ENCODE results near the gene HOXC12.

The HOXC12 gene

GRCh38 chr12:53963434-53964314 lies 9.0 kb downstream of the HOXC12 start (continued):
- TF ChIP-seq MZF1 (tag by site-specific recombination; IDR thresholded peaks at IDR 0.05; ENCODE audit: borderline replicate concordance) (no peak), ZBTB49 (tag by site-specific recombination; IDR thresholded peaks at IDR 0.05; ENCODE audit: low read depth) (no peak), ZFHX2 (tag by site-specific recombination; conservative IDR thresholded peaks at IDR 0.05) (0 out of 2 replicates have a peak, but pooled peaks have one; percentile 10), ZNF777 (tag by site-specific recombination; IDR thresholded peaks at IDR 0.05; ENCODE audit: borderline replicate concordance) (no peak), ZNF214 (tag by site-specific recombination; IDR thresholded peaks at IDR 0.05; ENCODE audit: borderline replicate concordance) (no peak), ZNF169 (tag by site-specific recombination; IDR thresholded peaks at IDR 0.05) (no peak), ZNF394 (tag by site-specific recombination; IDR thresholded peaks at IDR 0.05; ENCODE audit: borderline replicate concordance) (peak; percentile 17; the same call in 1 of the 2 replicates), EGR2 (tag by site-specific recombination; IDR thresholded peaks at IDR 0.05; ENCODE audit: low read depth) (no peak), GLIS1 (tag by site-specific recombination; IDR thresholded peaks at IDR 0.05) (peak; percentile 62), SP3 (tag by site-specific recombination; IDR thresholded peaks at IDR 0.05) (peak; percentile 51), PATZ1 (tag by site-specific recombination; IDR thresholded peaks at IDR 0.05) (peak; percentile 59; the same call in 1 of the 2 replicates), ZNF132 (tag by site-specific recombination; IDR thresholded peaks at IDR 0.05; ENCODE audit: borderline replicate concordance) (no peak), ZNF549 (tag by site-specific recombination; IDR thresholded peaks at IDR 0.05) (no peak), ZBTB44 (tag by site-specific recombination; IDR thresholded peaks at IDR 0.05) (no peak), ZNF138 (tag by site-specific recombination; IDR thresholded peaks at IDR 0.05; ENCODE audit: borderline replicate concordance) (no peak), ZNF558 (tag by site-specific recombination; IDR thresholded peaks at IDR 0.05) (no peak), PRDM10 (tag by site-specific recombination; IDR thresholded peaks at IDR 0.05) (no peak), ZBTB1 (tag by site-specific recombination; IDR thresholded peaks at IDR 0.05) (no peak), ZNF335 (tag by site-specific recombination; conservative IDR thresholded peaks at IDR 0.05) (peak; percentile 94), ZNF843 (tag by site-specific recombination; IDR thresholded peaks at IDR 0.05) (peak; percentile 88), KLF7 (tag by site-specific recombination; IDR thresholded peaks at IDR 0.05; ENCODE audit: borderline replicate concordance) (no peak; the same call in 1 of the 2 replicates), ZNF433 (tag by site-specific recombination; IDR thresholded peaks at IDR 0.05; ENCODE audit: low read depth) (no peak), IKZF3 (tag by site-specific recombination; IDR thresholded peaks at IDR 0.05) (no peak; the same call in none of the 2 replicates), ZNF610 (tag by site-specific recombination; IDR thresholded peaks at IDR 0.05; ENCODE audit: borderline replicate concordance) (peak; percentile 35; the same call in 1 of the 2 replicates)
- TF ChIP-seq, protein P1, sequence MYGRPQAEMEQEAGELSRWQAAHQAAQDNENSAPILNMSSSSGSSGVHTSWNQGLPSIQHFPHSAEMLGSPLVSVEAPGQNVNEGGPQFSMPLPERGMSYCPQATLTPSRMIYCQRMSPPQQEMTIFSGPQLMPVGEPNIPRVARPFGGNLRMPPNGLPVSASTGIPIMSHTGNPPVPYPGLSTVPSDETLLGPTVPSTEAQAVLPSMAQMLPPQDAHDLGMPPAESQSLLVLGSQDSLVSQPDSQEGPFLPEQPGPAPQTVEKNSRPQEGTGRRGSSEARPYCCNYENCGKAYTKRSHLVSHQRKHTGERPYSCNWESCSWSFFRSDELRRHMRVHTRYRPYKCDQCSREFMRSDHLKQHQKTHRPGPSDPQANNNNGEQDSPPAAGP (tag by site-specific recombination; IDR thresholded peaks at IDR 0.05): 0 out of 2 replicates have a peak, but pooled peaks have one; percentile 21
- TF ChIP-seq, protein P2, sequence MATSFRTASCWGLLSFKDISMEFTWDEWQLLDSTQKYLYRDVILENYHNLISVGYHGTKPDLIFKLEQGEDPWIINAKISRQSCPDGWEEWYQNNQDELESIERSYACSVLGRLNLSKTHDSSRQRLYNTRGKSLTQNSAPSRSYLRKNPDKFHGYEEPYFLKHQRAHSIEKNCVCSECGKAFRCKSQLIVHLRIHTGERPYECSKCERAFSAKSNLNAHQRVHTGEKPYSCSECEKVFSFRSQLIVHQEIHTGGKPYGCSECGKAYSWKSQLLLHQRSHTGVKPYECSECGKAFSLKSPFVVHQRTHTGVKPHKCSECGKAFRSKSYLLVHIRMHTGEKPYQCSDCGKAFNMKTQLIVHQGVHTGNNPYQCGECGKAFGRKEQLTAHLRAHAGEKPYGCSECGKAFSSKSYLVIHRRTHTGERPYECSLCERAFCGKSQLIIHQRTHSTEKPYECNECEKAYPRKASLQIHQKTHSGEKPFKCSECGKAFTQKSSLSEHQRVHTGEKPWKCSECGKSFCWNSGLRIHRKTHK (tag by site-specific recombination; IDR thresholded peaks at IDR 0.05): no peak

Measured in HEK293 (cell line).